ENCODE results near the gene GSDME.

- TF ChIP-seq CTCF (IDR thresholded peaks at IDR 0.05) (no peak), EP300 (IDR thresholded peaks at IDR 0.05) (no peak), POLR2A (IDR thresholded peaks at IDR 0.05) (no peak), POLR2AphosphoS5 (IDR thresholded peaks at IDR 0.05) (no peak)
Observed at GRCh38 chr7:24763303-24763901, 6.1 kb upstream of the GSDME start.
